Activated naive CD4-positive, alpha-beta T cell treated with Interleukin-2 at 50 U/mL for 16 hours (primary cell): ENCODE results near the gene MYOM1.
"Not testable (repeated sequence)": the region's sequence is repeated elsewhere in the genome, so short reads cannot be mapped to it uniquely, and the experiment has no call there.

Experiments used
- DNase-seq: peaks from one replicate; pipeline ENCODE4 v3.0.0-alpha.2; 2020

The MYOM1 gene

DNA sequence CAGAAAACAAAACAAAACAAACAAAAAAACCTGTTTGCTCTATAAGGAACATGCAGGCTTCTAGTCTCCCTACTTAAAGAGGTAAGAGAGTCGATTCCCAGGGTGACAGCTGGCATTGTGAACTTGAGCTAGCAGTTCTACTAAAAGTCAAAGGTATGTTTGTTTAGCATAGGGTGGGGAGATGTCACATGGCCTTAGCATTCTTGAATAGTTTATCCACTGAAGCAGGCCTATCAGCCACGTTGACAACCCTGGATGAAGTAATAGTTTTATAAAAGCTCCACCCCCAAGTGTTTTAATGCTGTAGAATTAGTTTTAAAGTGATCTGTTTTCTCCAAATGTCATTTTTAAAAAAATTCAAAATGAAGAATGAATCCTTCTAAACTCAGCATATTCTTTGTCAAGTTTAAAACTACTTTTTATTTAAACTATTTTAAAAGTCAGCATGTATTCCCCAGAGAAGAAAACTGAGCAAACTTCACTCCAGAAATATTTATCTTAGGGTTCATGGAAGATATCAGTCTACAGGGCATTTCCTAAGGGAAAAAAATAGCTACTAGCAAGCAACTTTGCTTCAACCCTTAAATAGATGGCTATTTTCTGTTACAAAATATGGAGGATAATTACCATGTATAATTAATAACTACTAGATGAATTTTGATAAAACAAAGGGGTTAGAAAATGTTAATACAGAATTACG is 1.7 kb downstream of the MYOM1 start:
- DNase-seq = no peak

DNA sequence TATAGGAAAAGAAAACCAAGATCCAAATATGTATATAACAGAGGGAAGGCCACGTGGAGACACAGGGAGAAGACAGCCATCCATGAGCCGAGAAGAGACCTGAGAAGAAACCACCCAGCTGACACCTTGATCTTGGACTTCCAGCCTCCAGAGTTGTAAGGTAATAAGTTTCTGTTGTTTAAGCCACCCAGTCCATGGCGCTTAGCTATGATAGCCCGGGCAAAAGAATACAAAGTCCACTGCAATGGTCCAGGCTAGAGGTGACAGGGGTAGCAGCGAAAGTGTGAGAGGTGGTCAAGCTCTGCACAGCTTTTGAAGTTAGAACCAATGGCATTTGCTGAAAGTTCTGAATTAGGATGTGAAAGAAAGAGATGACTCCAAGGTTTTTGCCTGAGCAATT is 2.8 kb downstream of the MYOM1 start:
- DNase-seq = no peak

GRCh38 chr18:3214855-3215637 is 4.7 kb downstream of the MYOM1 start:
- no peak for DNase-seq

DNA sequence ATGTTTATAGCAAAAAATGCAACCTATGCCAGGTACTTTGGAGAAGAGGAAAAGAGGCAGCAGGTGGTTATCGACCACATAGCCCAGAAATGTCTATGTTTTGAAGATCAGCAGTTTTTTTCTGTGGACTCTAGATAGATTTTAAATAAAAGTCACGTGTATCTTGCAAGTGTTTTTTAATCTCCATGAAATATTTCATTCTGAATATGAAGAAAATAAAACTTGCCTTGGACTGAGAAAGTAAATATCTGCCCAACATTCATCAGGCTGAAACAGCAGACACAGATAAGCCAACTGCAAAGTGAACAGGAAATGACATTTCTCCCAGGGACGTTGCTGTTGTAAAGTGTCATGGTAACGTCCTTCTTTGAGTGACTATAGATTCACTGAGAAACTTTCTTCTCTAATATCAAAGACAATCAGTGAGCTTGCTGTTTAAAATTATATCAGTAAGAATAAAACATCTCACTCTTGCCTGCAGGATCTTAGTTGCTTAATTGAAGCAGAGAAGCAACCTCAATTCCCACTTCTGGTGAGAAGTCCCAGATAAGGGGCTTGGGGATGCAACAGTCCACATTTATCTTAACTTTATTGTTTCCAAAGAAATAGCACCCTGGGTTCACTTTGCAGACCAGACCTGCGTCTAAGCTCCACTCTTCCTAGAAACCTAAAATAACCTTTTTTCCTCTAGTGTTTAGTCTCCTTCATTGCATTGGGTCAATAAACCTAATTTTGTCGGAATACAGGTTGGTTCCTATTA is 6.3 kb downstream of the MYOM1 start:
- DNase-seq = no peak

GRCh38 chr18:3212657-3213056 is 7.1 kb downstream of the MYOM1 start:
- DNase-seq = no peak

- no peak for DNase-seq
Observed at GRCh38 chr18:3211236-3211992, 8.4 kb downstream of the MYOM1 start.

DNA sequence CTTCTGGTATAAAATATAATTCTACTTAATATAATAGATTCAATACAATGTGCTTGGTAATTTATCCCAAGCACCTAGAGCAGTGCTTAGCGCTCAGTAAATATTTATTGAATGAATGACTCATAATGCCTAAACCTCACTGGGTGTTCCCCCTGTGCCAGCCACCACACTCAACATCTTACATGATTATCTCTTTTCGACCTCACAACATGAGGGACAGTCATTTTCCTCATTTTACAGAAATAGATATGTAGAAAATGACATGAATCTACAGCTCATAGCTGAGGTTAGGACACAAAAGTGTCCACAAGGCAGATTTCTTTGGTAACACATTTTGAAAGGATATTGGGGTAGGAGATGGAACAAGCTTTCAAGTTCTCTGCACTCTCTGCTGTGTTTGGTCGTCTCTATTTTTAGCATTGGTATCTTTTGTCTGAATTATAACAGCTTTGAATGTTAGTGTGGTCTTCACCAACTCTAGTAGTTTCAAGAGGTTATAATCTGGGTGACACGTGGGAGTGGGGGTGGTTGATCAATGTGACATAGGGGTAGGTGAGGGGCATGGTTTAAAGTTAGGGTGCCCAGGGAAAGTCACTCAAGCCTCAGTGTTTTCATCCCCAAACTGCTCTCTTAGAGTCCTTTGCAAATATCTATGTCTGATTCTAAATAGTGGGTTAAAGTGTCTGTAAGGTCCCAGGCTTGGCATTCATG is 9.8 kb downstream of the MYOM1 start:
- DNase-seq = no peak

- no peak for DNase-seq
Observed at GRCh38 chr18:3207565-3207964, 12.2 kb downstream of the MYOM1 start.

DNA sequence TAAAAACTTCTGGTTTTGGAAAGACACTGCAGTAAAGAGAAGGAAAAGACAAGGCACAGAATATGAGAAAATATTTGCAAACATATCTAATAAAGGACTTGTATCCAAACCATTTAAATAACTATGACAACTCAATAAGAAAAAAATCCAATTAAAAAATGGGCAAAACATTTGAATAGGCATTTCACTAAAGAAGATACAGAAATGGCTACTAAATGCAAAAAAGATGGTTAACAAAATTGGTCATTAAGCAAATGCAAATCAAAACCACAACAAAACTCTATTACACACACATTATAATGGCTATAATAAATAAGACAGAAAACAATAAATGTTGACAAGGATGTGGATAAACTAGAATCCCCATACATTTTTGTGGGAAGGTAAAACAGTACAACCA is 14.5 kb downstream of the MYOM1 start:
- no peak for DNase-seq

- no peak for DNase-seq
Observed at GRCh38 chr18:3199942-3200645, 19.7 kb downstream of the MYOM1 start.

DNA sequence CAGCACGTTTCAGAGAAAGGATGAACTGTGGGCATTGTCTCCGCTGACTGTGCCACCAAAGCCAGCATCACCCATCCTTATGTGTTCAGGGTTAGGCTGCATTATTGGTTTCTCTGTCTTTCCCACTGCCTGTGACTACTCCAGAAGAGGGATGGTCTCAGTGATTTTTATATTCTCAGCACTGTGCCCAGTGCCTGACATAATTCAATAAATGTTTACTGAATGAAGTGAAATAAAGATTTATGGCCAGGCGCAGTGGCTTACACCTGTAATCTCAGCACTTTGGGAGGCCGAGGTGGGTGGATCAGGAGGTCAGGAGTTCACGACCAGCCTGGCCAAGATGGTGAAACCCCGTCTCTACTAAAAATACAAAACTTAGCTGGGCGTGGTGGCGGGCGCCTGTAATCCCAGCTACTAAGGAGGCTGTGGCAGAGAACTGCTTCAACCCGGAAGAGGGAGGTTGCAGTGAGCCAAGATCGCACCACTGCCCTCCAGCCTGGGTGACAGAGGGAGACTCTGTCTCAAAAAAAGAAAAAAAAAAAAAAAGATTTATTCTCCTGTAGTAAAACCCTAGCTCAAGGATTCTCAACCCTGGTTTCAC is 21.4 kb downstream of the MYOM1 start:
- DNase-seq = not testable (repeated sequence)

GRCh38 chr18:3194947-3195612 is 24.7 kb downstream of the MYOM1 start:
- no peak for DNase-seq

DNA sequence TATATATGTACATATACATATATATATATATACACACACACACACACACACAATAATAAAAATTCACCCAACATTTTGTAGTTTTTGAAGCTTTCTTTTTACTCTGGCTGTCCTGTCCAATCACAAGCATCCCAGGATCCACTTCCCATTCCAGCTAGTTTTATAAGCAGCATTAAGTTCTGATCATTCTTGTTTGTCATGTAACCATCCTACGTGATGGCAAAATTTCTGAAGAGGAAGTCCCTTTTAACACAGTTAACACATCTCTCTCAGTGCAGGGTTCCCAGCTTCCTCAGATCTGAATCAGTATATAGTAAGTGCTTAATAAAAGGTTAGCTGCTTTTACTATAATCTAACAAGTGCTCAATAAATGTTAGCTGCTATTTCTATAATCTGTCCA is 26.4 kb downstream of the MYOM1 start:
- DNase-seq = no peak

GRCh38 chr18:3192752-3193151 is 27.0 kb downstream of the MYOM1 start:
- DNase-seq = no peak

- no peak for DNase-seq
Observed at GRCh38 chr18:3192286-3192685, 27.5 kb downstream of the MYOM1 start.

- DNase-seq = no peak
Observed at GRCh38 chr18:3190610-3191009, 29.2 kb downstream of the MYOM1 start.

DNA sequence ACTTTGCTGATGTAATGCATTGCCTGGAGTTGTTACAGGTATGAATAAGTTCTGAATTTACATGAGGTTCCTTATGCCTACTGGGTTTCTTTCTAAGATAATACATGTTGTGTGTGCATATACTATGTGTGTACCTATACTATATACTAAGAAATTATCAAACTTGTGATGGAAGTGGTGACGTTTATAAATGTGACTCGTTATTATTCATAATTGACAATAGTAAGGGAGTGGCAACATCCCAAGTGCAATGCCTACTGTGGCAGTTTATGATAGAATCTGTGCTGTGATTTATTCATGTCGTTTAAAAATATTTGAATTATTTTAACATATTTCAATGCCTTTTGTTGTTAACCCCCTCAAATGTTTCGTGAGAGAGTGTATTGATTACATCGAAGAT is 29.9 kb downstream of the MYOM1 start:
- no peak for DNase-seq

DNA sequence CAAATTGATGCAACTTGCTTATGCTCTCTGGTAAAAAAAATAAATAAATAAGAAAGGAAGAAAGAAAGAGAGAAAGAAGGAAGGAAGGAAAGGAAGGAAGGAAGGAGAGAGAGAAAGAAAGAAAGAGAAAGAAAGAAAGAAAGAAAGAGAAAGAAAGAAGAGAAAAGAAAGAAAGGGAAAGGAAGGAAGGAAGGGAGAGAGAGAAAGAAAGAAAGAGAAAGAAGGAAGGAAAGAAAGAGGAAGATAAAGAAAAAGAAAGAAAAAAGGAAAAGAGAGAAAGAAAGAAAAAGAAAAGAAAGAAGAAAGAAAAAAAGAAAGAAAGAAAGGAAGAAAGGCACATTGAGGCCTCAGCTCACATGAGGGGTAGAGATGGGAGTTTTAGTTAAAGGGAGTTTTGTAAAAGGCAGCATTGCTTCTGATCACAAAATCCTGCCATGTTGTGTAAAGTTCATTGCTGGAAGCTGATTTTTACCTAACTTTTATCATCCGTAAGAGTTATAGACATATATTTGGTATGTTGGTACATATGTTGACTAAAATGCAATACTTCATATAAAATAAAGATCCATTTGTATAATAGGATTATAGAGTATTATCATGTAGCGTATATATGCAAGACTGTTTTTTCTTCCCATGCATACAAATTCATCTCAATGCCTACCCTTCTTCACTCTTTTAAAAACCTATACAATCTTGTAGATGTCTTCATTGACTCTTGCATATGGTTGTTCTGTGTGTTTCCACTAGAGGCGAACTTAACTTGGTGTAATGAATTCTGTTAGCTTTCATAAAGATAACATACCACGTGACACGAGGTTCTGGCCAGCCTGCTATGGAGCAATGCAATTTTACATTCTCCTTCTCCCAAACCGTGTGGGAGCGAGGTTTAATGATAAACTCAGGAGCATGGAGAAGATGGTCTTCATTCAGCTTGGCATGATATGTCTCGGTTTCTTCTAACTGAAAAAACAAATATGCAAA is 32.8 kb downstream of the MYOM1 start:
- DNase-seq = no peak

DNA sequence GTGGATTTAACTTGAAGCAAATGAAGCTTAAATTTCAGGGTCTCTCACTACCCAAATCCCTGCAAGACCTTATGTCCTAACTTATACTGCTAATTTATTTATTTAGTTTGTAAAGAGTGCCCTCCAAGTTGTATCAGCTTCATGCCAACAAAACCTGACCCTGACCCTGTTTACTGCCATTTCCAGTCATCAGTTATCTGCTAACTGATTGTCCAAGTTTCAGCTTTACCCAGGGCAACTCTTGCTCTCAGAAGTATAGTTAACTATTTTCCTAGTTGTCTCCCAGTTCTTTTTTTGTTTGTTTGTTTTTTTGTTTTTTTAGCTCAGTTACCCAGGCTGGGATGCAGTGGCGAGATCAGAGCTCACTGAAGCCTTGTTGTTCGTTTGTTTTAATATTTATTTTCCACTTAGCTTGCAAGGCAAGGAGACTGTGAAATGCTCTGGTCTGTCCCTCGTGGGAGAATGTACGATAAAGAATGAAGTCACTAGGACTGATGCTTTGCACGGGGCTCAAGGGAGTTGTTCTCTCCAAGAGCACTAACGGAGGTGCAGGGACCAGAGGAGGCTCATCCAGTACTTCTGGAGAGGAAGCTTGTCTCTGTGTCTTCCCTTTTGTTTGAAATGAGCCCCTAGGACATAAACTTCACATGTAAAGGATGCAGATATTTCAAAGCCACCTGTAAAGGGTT is 35.3 kb downstream of the MYOM1 start:
- no peak for DNase-seq
